ENCODE measurements around the gene CHCHD3. TPM values are rescaled to one million over a fixed set of nuclear protein-coding genes. Genes with fewer than 3 reads are reported as not detected.

The CHCHD3 gene
- total RNA-seq, 2 experiments from 2014 or later: 83.5 to 83.8 TPM

GRCh38 chr7:132996581-132997242, 85.2 kb downstream of the CHCHD3 start:
- Histone ChIP-seq H2AFZ (ENCODE audit: low read length) (no peak overlapping the region), H3K36me3 (ENCODE audit: insufficient read depth, low read length) (no peaks in the 10 kb centered on the region), H3K27ac (ENCODE audit: low read depth, low read length, poor library complexity, severe bottlenecking) (no peak overlapping the region), H3K9me3 (ENCODE audit: low read length) (no peaks in the 10 kb centered on the region), H4K20me1 (ENCODE audit: insufficient read depth, low read length) (no peaks in the 10 kb centered on the region), H3K9me2 (ENCODE audit: insufficient read depth, low read length) (no peaks in the 10 kb centered on the region), H3K79me2 (ENCODE audit: insufficient read depth, low read depth, low read length) (peaks cover 28% of the 10 kb centered on the region; the same call in 1 of the 2 replicates), H3K4me2 (ENCODE audit: low read length) (no peak overlapping the region), H3K4me3 (ENCODE audit: low read depth, low read length, poor library complexity, severe bottlenecking) (no peak overlapping the region), H3K4me1 (ENCODE audit: insufficient read depth, low read length, poor library complexity, severe bottlenecking) (no peaks in the 10 kb centered on the region)
- TF ChIP-seq CTCF (conservative IDR thresholded peaks at IDR 0.05; ENCODE audit: low read length): no peak
- no peak for TF ChIP-seq EZH2phosphoT487 (IDR thresholded peaks at IDR 0.05; ENCODE audit: borderline replicate concordance, low read depth, low read length)
- POLR2A ChIA-PET: interaction anchor here (0.7 to 3.5 kb wide), 3 partner anchors 8 to 1184 kb away, joined by 3 to 14 read pairs (median 9); no protein-coding TSS in a partner anchor
- DNase-seq (ENCODE audit: low spot score): no peak
- CTCF ChIA-PET (ENCODE audit: unreplicated experiment): no interaction called here
- intact Hi-C loops (cut with micrococcal nuclease; ENCODE audit: unreplicated experiment): no loop called here
- no TSS peak for BruUV-seq (replicated peaks)

- Histone ChIP-seq H3K4me2 (ENCODE audit: low read length) (no peak overlapping the region), H3K27ac (ENCODE audit: low read depth, low read length, poor library complexity, severe bottlenecking) (no peak overlapping the region), H3K79me2 (ENCODE audit: insufficient read depth, low read depth, low read length) (peaks cover 24% of the 10 kb centered on the region; the same call in 1 of the 2 replicates), H3K4me3 (ENCODE audit: low read depth, low read length, poor library complexity, severe bottlenecking) (no peak overlapping the region), H2AFZ (ENCODE audit: low read length) (no peak overlapping the region), H3K9me3 (ENCODE audit: low read length) (no peaks in the 10 kb centered on the region), H3K9me2 (ENCODE audit: insufficient read depth, low read length) (no peaks in the 10 kb centered on the region), H3K4me1 (ENCODE audit: insufficient read depth, low read length, poor library complexity, severe bottlenecking) (no peaks in the 10 kb centered on the region), H3K36me3 (ENCODE audit: insufficient read depth, low read length) (no peaks in the 10 kb centered on the region), H4K20me1 (ENCODE audit: insufficient read depth, low read length) (no peaks in the 10 kb centered on the region)
- DNase-seq (ENCODE audit: low spot score): no peak
- CTCF ChIA-PET (ENCODE audit: unreplicated experiment): no interaction called here
- POLR2A ChIA-PET: interaction anchor here (0.7 to 3.5 kb wide), 3 partner anchors 11 to 89 kb away, joined by 3 to 14 read pairs (median 3); no protein-coding TSS in a partner anchor
- intact Hi-C loops (cut with micrococcal nuclease; ENCODE audit: unreplicated experiment): no loop called here
- no TSS peak for BruUV-seq (replicated peaks)
- TF ChIP-seq CTCF (conservative IDR thresholded peaks at IDR 0.05; ENCODE audit: low read length) (no peak), EZH2phosphoT487 (IDR thresholded peaks at IDR 0.05; ENCODE audit: borderline replicate concordance, low read depth, low read length) (no peak)
These were observed 88.4 kb downstream of the CHCHD3 start for GRCh38 chr7:132993377-132994013.
